ENCODE measurements around the gene RAPGEF4. TPM values are rescaled to one million over a fixed set of nuclear protein-coding genes. Genes with fewer than 3 reads are reported as not detected.

Gene RAPGEF4
- total RNA-seq, 1 experiment from 2014 or later: 0.62 TPM

DNA sequence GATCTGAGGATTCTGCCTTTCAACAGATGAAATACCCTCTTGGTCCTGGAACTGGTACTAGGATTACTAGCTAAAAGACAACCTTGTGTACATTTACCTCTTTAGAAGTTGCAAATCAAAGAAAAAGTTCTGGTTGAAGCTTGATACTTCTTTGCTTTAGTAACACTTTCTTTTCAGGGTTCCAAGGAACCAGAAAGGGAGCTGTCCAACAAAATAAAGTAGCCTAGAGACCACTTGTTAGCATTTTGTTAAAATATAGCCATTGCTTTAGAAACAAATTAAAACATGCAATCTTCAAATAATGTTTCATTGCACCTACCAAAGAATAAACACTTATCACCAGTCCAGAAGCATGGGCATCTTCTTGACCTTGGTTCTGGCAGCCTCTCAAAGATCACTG lies 222.1 kb downstream of the RAPGEF4 start:
- Histone ChIP-seq H3K4me1 (ENCODE audit: control insufficient read depth, insufficient read depth, low read length) (no peaks in the 10 kb centered on the region), H3K36me3 (ENCODE audit: control insufficient read depth, insufficient read depth, low read length) (no peaks in the 10 kb centered on the region), H3K27me3 (ENCODE audit: control insufficient read depth, insufficient read depth, low read length) (no peaks in the 10 kb centered on the region), H3K9me3 (ENCODE audit: control insufficient read depth, insufficient read depth, low read depth, low read length) (no peaks in the 10 kb centered on the region), H3K4me3 (ENCODE audit: low read depth in 2 of 2, low read length in 2 of 2) (no peak overlapping the region), H3K27ac (ENCODE audit: low read length) (no peak overlapping the region)
- CTCF ChIA-PET: no interaction called here
- DNase-seq (ENCODE audit: low read depth, low spot score): no peak
- ATAC-seq: no peak
- in situ Hi-C loops (cut with HindIII; ENCODE audit: low pct_unique_long_range_greater_than_20kb, low sequenced_read_pairs) (no loop called here), intact Hi-C loops (cut with micrococcal nuclease; ENCODE audit: unreplicated experiment) (no loop called here)
- TF ChIP-seq POLR2AphosphoS5 (IDR thresholded peaks at IDR 0.05; ENCODE audit: low read depth, low read length): no peak
- TF ChIP-seq, protein P1, sequence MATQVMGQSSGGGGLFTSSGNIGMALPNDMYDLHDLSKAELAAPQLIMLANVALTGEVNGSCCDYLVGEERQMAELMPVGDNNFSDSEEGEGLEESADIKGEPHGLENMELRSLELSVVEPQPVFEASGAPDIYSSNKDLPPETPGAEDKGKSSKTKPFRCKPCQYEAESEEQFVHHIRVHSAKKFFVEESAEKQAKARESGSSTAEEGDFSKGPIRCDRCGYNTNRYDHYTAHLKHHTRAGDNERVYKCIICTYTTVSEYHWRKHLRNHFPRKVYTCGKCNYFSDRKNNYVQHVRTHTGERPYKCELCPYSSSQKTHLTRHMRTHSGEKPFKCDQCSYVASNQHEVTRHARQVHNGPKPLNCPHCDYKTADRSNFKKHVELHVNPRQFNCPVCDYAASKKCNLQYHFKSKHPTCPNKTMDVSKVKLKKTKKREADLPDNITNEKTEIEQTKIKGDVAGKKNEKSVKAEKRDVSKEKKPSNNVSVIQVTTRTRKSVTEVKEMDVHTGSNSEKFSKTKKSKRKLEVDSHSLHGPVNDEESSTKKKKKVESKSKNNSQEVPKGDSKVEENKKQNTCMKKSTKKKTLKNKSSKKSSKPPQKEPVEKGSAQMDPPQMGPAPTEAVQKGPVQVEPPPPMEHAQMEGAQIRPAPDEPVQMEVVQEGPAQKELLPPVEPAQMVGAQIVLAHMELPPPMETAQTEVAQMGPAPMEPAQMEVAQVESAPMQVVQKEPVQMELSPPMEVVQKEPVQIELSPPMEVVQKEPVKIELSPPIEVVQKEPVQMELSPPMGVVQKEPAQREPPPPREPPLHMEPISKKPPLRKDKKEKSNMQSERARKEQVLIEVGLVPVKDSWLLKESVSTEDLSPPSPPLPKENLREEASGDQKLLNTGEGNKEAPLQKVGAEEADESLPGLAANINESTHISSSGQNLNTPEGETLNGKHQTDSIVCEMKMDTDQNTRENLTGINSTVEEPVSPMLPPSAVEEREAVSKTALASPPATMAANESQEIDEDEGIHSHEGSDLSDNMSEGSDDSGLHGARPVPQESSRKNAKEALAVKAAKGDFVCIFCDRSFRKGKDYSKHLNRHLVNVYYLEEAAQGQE (IDR thresholded peaks at IDR 0.05; ENCODE audit: insufficient read depth in 1 of 2, low read depth in 2 of 2, low read length in 1 of 2): peak in 1 of 2 experiments; percentile 56; a peak in 2 of 4 replicates
- POLR2A ChIA-PET: no interaction called here
- no TSS peak for BruUV-seq (replicated peaks)

DNA sequence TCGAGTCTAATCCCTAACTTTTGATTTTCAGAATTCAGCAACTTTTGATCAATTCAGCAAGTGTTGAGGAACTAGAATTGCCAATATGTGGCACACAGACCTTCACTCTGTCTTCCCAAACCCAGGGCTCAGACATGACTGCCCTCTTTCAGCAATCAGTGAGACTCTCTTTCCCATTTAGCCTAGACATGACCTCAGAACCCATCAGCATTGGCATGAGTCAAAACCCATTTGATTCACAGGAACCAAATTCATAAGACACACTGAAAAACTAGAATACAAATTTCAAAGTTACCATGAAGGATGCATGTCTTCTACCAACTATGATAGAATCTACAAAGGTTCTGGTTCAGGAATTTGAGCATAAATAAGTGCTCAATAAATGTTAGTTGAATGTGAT lies 226.4 kb downstream of the RAPGEF4 start:
- H3K4me1 ChIP-seq (ENCODE audit: control insufficient read depth, insufficient read depth, low read length): peaks cover 6% of the 10 kb centered on the region
- in situ Hi-C loops (cut with HindIII; ENCODE audit: low pct_unique_long_range_greater_than_20kb, low sequenced_read_pairs): no loop called here
- DNase-seq (ENCODE audit: low read depth, low spot score) (no peak), ATAC-seq (no peak)
- CTCF ChIA-PET: no interaction called here
- no peaks in the 10 kb centered on the region for H3K9me3 ChIP-seq (ENCODE audit: control insufficient read depth, insufficient read depth, low read depth, low read length)
- POLR2A ChIA-PET: no interaction called here
- no peaks in the 10 kb centered on the region for H3K27me3 ChIP-seq (ENCODE audit: control insufficient read depth, insufficient read depth, low read length)
- no TSS peak for BruUV-seq (replicated peaks)
- H3K36me3 ChIP-seq (ENCODE audit: control insufficient read depth, insufficient read depth, low read length): no peaks in the 10 kb centered on the region
- H3K27ac ChIP-seq (ENCODE audit: low read length): no peak overlapping the region
- intact Hi-C loops (cut with micrococcal nuclease; ENCODE audit: unreplicated experiment): no loop called here
- H3K4me3 ChIP-seq (ENCODE audit: low read depth in 2 of 2, low read length in 2 of 2): no peak overlapping the region
- TF ChIP-seq POLR2AphosphoS5 (IDR thresholded peaks at IDR 0.05; ENCODE audit: low read depth, low read length) (no peak), SIN3A (IDR thresholded peaks at IDR 0.05; ENCODE audit: borderline replicate concordance, insufficient read depth, low read depth, low read length) (no peak), CTCF (IDR thresholded peaks at IDR 0.05) (no peak), TCF7L2 (IDR thresholded peaks at IDR 0.05; ENCODE audit: low read depth, low read length) (no peak)
- TF ChIP-seq, protein P1 (IDR thresholded peaks at IDR 0.05; ENCODE audit: insufficient read depth in 1 of 2, low read depth in 2 of 2, low read length in 1 of 2): no peak

All from Panc1 (cell line).